Measurements from ENCODE around the gene SEH1L. TPM values are rescaled to one million over a fixed set of nuclear protein-coding genes. Genes with fewer than 3 reads are reported as not detected.

The SEH1L gene
- polyA plus RNA-seq, 2 of the 4 experiments (the other 2 are of a cell fraction) = 31.6 to 63.1 TPM

- ATAC-seq (no peak), FAIRE-seq (no peak), DNase-seq (ENCODE audit: low read depth in 1 of 2, low spot score in 1 of 2) (no peak)
- Histone ChIP-seq H3K4me3 (no peak overlapping the region), H3K9me3 (no peaks in the 10 kb centered on the region), H3K4me2 (no peak overlapping the region), H3K27ac (no peak overlapping the region), H3K4me1 (0 out of 3 replicates have a peak, but pooled peaks cover 4% of the 10 kb centered on the region)
- POLR2A ChIA-PET = no interaction called here
- CTCF ChIA-PET = interaction anchor here (1.1 to 7.5 kb wide), 3 partner anchors 195 to 545 kb away, joined by 3 to 159 read pairs (median 9); no protein-coding TSS in a partner anchor
- WGBS (ENCODE audit: missing lambda C conversion rate) = 88% methylated on average over 2 of the region's 2 CpGs
- TF ChIP-seq HEYL (CRISPR knock-in tag; IDR thresholded peaks at IDR 0.05) (no peak), JUNB (IDR thresholded peaks at IDR 0.05) (no peak), RFX5 (IDR thresholded peaks at IDR 0.05) (no peak), HDAC2 (IDR thresholded peaks at IDR 0.05) (no peak), BHLHE40 (IDR thresholded peaks at IDR 0.05; ENCODE audit: low read depth, low read length) (no peak), RCOR1 (IDR thresholded peaks at IDR 0.05; ENCODE audit: low read depth, low read length) (no peak), TFCP2L1 (CRISPR knock-in tag; IDR thresholded peaks at IDR 0.05) (no peak), RNF2 (IDR thresholded peaks at IDR 0.05; ENCODE audit: borderline replicate concordance, low read depth) (no peak), ZC3H11A (IDR thresholded peaks at IDR 0.05) (no peak), FOSL2 (IDR thresholded peaks at IDR 0.05) (no peak), FOSL2 (CRISPR knock-in tag; IDR thresholded peaks at IDR 0.05) (no peak), SMC3 (IDR thresholded peaks at IDR 0.05) (no peak), RAD21 (conservative IDR thresholded peaks at IDR 0.05 in 1 of 2, IDR thresholded peaks at IDR 0.05 in 1 of 2) (no peak), CBX2 (IDR thresholded peaks at IDR 0.05; ENCODE audit: borderline replicate concordance, low read depth) (no peak), EHMT2 (IDR thresholded peaks at IDR 0.05; ENCODE audit: low read depth) (no peak), KDM5A (IDR thresholded peaks at IDR 0.05) (no peak), SREBF2 (IDR thresholded peaks at IDR 0.05) (no peak)
- TF ChIP-seq, protein P1, sequence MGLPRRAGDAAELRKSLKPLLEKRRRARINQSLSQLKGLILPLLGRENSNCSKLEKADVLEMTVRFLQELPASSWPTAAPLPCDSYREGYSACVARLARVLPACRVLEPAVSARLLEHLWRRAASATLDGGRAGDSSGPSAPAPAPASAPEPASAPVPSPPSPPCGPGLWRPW (IDR thresholded peaks at IDR 0.05) = no peak
- TF ChIP-seq, protein P2, sequence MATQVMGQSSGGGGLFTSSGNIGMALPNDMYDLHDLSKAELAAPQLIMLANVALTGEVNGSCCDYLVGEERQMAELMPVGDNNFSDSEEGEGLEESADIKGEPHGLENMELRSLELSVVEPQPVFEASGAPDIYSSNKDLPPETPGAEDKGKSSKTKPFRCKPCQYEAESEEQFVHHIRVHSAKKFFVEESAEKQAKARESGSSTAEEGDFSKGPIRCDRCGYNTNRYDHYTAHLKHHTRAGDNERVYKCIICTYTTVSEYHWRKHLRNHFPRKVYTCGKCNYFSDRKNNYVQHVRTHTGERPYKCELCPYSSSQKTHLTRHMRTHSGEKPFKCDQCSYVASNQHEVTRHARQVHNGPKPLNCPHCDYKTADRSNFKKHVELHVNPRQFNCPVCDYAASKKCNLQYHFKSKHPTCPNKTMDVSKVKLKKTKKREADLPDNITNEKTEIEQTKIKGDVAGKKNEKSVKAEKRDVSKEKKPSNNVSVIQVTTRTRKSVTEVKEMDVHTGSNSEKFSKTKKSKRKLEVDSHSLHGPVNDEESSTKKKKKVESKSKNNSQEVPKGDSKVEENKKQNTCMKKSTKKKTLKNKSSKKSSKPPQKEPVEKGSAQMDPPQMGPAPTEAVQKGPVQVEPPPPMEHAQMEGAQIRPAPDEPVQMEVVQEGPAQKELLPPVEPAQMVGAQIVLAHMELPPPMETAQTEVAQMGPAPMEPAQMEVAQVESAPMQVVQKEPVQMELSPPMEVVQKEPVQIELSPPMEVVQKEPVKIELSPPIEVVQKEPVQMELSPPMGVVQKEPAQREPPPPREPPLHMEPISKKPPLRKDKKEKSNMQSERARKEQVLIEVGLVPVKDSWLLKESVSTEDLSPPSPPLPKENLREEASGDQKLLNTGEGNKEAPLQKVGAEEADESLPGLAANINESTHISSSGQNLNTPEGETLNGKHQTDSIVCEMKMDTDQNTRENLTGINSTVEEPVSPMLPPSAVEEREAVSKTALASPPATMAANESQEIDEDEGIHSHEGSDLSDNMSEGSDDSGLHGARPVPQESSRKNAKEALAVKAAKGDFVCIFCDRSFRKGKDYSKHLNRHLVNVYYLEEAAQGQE (IDR thresholded peaks at IDR 0.05) = no peak
Observed at GRCh38 chr18:12939162-12939561, 8.6 kb upstream of the SEH1L start.

DNA sequence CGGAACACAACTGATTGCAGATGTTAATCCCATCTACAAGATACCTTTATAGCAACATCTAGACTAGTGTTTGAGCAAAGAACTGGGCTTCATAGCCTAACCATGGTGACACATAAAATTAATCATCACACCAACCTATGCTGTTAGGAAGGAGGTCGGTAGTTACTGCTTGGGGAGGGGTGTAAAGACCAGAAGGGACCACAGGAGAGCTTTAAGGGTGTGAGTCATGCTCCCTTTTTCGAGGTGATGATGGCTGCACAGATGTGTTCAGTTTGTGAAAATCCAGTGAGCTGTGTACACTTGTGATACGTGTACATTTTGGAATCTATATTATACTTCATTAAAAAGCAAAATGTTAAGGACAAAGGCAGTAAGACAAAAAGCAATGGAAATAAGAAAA is 4.6 kb upstream of the SEH1L start:
- FAIRE-seq (no peak), DNase-seq (ENCODE audit: low read depth in 1 of 2, low spot score in 1 of 2) (no peak), ATAC-seq (no peak)
- Histone ChIP-seq H3K4me3 (no peak overlapping the region), H3K27ac (no peak overlapping the region), H3K4me2 (no peak overlapping the region), H3K4me1 (peaks cover 7% of the 10 kb centered on the region), H3K9me3 (no peaks in the 10 kb centered on the region)
- 63% methylated on average over 4 of the region's 4 CpGs for WGBS (ENCODE audit: missing lambda C conversion rate)
- ChIA-PET POLR2A (no interaction called here), CTCF (interaction anchor here (1.0 to 6.3 kb wide), 4 partner anchors 9 to 220 kb away, joined by 3 to 36 read pairs (median 10); no protein-coding TSS in a partner anchor)
- no peak for TF ChIP-seq ESRRA (IDR thresholded peaks at IDR 0.05; ENCODE audit: borderline replicate concordance, low read length)
- TF ChIP-seq CHD2 (IDR thresholded peaks at IDR 0.05; ENCODE audit: low read length, partially characterized antibody) = no peak
- TF ChIP-seq HOXA7 (CRISPR knock-in tag; IDR thresholded peaks at IDR 0.05) = no peak
- TF ChIP-seq, protein P3, sequence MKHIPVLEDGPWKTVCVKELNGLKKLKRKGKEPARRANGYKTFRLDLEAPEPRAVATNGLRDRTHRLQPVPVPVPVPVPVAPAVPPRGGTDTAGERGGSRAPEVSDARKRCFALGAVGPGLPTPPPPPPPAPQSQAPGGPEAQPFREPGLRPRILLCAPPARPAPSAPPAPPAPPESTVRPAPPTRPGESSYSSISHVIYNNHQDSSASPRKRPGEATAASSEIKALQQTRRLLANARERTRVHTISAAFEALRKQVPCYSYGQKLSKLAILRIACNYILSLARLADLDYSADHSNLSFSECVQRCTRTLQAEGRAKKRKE (CRISPR knock-in tag; IDR thresholded peaks at IDR 0.05; ENCODE audit: low read depth) = no peak
- TF ChIP-seq, protein P4, sequence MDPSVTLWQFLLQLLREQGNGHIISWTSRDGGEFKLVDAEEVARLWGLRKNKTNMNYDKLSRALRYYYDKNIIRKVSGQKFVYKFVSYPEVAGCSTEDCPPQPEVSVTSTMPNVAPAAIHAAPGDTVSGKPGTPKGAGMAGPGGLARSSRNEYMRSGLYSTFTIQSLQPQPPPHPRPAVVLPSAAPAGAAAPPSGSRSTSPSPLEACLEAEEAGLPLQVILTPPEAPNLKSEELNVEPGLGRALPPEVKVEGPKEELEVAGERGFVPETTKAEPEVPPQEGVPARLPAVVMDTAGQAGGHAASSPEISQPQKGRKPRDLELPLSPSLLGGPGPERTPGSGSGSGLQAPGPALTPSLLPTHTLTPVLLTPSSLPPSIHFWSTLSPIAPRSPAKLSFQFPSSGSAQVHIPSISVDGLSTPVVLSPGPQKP (IDR thresholded peaks at IDR 0.05; ENCODE audit: low read depth, low read length) = no peak
- no peak for TF ChIP-seq CHD4 (IDR thresholded peaks at IDR 0.05; ENCODE audit: borderline replicate concordance)
- TF ChIP-seq TFCP2L1 (CRISPR knock-in tag; IDR thresholded peaks at IDR 0.05) = no peak
- TF ChIP-seq USF2 (IDR thresholded peaks at IDR 0.05) = no peak
- TF ChIP-seq NR3C1 (IDR thresholded peaks at IDR 0.05) = no peak
- no peak for TF ChIP-seq KDM5A (IDR thresholded peaks at IDR 0.05)
- no peak for TF ChIP-seq BHLHE40 (IDR thresholded peaks at IDR 0.05; ENCODE audit: low read depth, low read length)
- TF ChIP-seq JUN (IDR thresholded peaks at IDR 0.05) = no peak
- TF ChIP-seq PHF8 (IDR thresholded peaks at IDR 0.05; ENCODE audit: borderline replicate concordance, low read depth) = no peak
- TF ChIP-seq MAZ (IDR thresholded peaks at IDR 0.05; ENCODE audit: borderline replicate concordance, low read depth, low read length) = no peak
- TF ChIP-seq TP53 (CRISPR knock-in tag; IDR thresholded peaks at IDR 0.05) = no peak
